22Rv1 (cell line): ENCODE measurements around the gene PRODH2.

ENCODE experiments used
- H3K27ac ChIP-seq: fragments of 450-650 bp; 2 replicates; pipeline ENCODE4 v1.5.1; 2017
- ZFX ChIP-seq: fragments of 450-650 bp; IDR thresholded peaks from 2 replicates; pipeline ENCODE4 v1.6.1; 2017; ENCODE audit warnings: antibody characterized with exemption, borderline replicate concordance
- TF ChIP-seq, protein P1 (sequence below): fragments of 450-650 bp; IDR thresholded peaks from 2 replicates; pipeline ENCODE4 v1.5.1; 2017; ENCODE audit warnings: mild to moderate bottlenecking

Gene PRODH2

GRCh38 chr19:35792312-35792711 is 20.3 kb downstream of the PRODH2 start:
- no peak for TF ChIP-seq ZFX
- TF ChIP-seq, protein P1, sequence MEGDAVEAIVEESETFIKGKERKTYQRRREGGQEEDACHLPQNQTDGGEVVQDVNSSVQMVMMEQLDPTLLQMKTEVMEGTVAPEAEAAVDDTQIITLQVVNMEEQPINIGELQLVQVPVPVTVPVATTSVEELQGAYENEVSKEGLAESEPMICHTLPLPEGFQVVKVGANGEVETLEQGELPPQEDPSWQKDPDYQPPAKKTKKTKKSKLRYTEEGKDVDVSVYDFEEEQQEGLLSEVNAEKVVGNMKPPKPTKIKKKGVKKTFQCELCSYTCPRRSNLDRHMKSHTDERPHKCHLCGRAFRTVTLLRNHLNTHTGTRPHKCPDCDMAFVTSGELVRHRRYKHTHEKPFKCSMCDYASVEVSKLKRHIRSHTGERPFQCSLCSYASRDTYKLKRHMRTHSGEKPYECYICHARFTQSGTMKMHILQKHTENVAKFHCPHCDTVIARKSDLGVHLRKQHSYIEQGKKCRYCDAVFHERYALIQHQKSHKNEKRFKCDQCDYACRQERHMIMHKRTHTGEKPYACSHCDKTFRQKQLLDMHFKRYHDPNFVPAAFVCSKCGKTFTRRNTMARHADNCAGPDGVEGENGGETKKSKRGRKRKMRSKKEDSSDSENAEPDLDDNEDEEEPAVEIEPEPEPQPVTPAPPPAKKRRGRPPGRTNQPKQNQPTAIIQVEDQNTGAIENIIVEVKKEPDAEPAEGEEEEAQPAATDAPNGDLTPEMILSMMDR, result no peak
- no peak overlapping the region for H3K27ac ChIP-seq

DNA sequence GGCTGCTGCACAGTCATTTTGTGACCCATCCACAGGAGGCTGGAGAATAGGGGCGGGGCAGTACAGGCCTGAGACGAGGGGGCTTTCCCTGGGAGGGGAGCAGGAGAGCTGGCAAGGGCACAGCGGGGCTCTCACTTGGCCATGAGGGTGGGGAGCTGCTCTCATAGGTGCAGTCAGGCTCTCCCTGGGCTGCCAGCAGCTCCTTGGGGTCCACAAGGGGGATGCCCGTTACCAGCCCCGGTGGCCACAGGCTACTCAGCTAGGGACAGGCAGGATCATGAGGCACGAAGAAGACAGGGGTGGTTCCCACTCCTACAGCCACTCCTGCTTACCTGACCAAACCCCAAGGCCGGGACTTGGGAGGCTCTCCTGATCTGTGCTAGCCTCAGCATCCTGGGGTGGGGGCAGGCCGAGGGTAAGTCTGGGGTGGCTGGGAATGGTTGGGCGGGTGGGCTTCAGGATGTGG is 20.8 kb downstream of the PRODH2 start:
- TF ChIP-seq, protein P1, result no peak
- TF ChIP-seq ZFX, result no peak
- H3K27ac ChIP-seq, result no peak overlapping the region

DNA sequence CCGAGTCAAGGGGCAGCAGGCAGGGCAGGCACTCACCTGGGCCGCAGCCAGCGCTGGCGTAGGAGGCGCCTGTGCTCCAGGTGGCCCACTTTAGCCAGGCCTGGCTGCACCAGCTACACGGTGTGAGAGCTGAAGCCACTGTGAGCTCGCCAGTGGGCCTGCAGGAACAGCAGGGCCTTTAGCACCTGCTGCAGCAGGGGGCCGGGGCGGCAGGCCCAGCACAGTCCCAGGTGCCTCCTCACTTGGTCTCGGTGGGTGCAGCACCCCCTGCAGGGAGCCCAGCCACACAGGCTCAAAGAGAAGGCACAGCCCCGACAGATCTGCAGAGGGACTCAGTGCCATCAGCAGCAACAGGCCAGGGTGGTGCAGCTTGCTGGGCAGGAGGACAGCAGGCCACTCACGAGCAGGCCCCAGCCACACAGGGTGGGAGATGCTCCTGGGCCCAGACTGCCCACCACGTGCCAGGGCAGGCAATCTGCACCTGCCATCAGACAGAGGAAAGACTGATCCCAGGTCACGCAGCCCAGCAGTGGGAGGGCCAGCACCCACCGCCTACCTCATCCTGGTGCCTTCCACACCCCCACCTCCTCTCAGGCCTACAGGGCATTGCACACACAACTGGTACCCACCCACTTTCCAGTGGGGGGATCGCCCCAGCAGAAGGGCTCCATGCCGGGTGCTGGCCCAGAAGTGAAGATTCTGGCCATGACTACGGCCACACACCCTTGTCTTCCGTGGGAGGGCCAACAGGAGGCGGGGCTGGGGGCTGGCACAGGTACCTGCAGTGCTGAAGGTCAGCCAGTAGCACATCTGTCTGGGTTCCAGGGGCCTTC is 21.4 kb downstream of the PRODH2 start:
- TF ChIP-seq, protein P1, result no peak
- no peak for TF ChIP-seq ZFX
- H3K27ac ChIP-seq, result no peak overlapping the region

- TF ChIP-seq, protein P1, result no peak
- TF ChIP-seq ZFX, result no peak
- no peak overlapping the region for H3K27ac ChIP-seq
Measured at GRCh38 chr19:35789978-35790944, 22.4 kb downstream of the PRODH2 start.

DNA sequence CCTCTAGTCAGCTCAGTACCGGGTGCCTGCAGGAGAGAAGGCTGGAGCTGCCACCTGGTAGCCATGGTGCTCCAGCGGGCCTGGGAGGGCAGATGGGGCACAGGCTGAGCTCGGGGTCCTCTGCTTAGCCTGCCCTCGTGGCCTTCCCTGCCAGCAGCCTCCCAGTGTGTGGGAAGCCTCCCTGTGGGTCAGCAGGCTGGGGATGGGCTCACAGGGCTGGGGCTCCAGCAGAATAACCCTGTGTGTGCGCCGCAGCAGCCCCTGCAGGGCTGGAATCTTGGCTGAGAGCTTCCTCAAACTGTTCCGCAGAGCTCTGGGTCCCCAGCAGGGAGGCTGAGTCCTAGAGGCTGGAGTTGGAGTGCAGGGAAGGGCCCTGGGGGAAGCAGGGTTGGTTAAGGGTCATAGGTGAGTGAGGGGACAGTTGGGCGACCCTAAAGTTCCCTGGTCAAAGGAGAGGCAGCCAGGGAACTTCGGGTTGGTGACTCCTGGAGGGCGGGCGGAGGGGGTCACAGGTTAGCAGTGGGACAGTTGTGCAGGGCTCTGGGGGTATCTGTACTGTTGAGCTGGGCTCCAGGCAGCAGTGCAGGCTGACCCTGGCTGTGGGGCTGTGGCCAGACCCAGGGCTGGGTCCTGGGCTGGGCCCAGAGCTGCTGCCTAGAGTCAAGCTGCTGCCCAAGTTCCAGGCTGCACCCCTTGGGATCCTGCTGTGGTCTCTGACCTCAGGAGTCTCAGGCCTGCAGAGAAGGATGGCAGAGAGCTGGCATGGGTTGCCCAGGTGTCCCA is 23.3 kb downstream of the PRODH2 start:
- H3K27ac ChIP-seq, result no peak overlapping the region
- TF ChIP-seq, protein P1, result no peak
- no peak for TF ChIP-seq ZFX

DNA sequence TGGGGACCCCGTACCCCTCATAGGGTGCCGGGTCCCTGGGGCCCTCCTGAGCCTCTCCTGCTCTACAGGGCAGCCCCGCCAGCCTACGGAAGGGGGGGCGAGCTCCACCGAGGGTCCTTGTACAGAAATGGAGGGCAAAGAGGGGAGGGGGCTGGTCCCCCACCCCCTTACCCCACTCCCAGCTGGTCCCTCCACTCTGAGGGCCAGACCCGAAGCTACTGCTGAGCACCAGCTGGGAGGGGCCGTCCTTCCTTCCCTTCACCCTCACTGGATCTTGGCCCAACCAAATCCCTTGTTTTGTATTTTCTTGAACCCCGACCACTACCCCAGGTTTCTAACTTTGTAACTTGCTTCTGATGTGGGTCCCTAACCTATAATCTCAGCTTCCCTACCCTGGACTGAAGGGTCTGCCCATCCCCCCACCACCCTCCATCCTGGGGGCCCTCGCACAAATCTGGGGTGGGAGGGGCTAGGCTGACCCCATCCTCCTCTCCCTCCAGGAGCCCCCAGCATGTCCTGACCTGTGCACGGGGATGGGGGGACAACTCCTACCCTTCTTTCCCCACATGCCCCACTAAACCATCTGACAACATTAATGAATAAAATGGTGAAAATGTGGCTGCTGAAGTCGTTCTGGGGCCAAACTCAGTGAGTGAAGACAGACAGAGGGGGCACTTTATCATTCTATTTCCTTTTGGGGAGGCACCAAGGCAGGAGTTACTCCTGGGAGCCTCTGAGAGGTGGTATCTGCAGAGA is 24.3 kb downstream of the PRODH2 start:
- TF ChIP-seq, protein P1, result no peak
- no peak for TF ChIP-seq ZFX

More for the DNA sequence above, 24.3 kb downstream of the PRODH2 start:
- no peak overlapping the region for H3K27ac ChIP-seq
